ENCODE data around the gene ATP6V0E2.

GRCh38 chr7:149870701-149871483 is 2.9 kb upstream of the ATP6V0E2 start:
- TF ChIP-seq, protein P1, sequence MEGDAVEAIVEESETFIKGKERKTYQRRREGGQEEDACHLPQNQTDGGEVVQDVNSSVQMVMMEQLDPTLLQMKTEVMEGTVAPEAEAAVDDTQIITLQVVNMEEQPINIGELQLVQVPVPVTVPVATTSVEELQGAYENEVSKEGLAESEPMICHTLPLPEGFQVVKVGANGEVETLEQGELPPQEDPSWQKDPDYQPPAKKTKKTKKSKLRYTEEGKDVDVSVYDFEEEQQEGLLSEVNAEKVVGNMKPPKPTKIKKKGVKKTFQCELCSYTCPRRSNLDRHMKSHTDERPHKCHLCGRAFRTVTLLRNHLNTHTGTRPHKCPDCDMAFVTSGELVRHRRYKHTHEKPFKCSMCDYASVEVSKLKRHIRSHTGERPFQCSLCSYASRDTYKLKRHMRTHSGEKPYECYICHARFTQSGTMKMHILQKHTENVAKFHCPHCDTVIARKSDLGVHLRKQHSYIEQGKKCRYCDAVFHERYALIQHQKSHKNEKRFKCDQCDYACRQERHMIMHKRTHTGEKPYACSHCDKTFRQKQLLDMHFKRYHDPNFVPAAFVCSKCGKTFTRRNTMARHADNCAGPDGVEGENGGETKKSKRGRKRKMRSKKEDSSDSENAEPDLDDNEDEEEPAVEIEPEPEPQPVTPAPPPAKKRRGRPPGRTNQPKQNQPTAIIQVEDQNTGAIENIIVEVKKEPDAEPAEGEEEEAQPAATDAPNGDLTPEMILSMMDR (conservative IDR thresholded peaks at IDR 0.05): no peak
- TF ChIP-seq EZH2 (IDR thresholded peaks at IDR 0.05; ENCODE audit: low read depth): no peak
